Measurements from ENCODE around the gene LARP4B. TPM values are rescaled to one million over a fixed set of nuclear protein-coding genes. Genes with fewer than 3 reads are reported as not detected.

Gene LARP4B
- total and polyA plus RNA-seq, 2 experiments from 2014 or later = 18.3 to 52.3 TPM

GRCh38 chr10:792792-793100 is 138.8 kb downstream of the LARP4B start:
- Histone ChIP-seq H3K4me1 (ENCODE audit: insufficient read depth) (no peaks in the 10 kb centered on the region), H3K9me2 (ENCODE audit: insufficient read depth) (0 out of 2 replicates have a peak, but pooled peaks cover 8% of the 10 kb centered on the region), H3K4me2 (no peak overlapping the region), H3K4me3 (no peak overlapping the region), H3K36me3 (ENCODE audit: insufficient read depth) (no peaks in the 10 kb centered on the region), H2AFZ (no peak overlapping the region), H3K79me2 (replicated peaks; ENCODE audit: insufficient read depth) (no peaks in the 10 kb centered on the region), H3F3A (replicated peaks; ENCODE audit: low read depth) (no peaks in the 10 kb centered on the region), H3K27ac (ENCODE audit: low read depth) (no peak overlapping the region), H4K20me1 (replicated peaks; ENCODE audit: insufficient read depth) (no peaks in the 10 kb centered on the region), H3K27me3 (ENCODE audit: insufficient read depth) (no peaks in the 10 kb centered on the region)
- H3K4me1 Mint-ChIP-seq = peaks cover 4% of the 10 kb centered on the region; the same call in 2 of the 3 replicates
- peaks cover 19% of the 10 kb centered on the region for H3K36me3 Mint-ChIP-seq (ENCODE audit: low read depth)
- no peak for TF ChIP-seq CREB1 (CRISPR knock-in tag; IDR thresholded peaks at IDR 0.05; ENCODE audit: low read depth)
- TF ChIP-seq ETS1 (IDR thresholded peaks at IDR 0.05) = no peak
- TF ChIP-seq ZNF114 (CRISPR knock-in tag; IDR thresholded peaks at IDR 0.05) = no peak
- TF ChIP-seq STAT1 (IDR thresholded peaks at IDR 0.05; ENCODE audit: unreplicated experiment) = no peak
- no peak for TF ChIP-seq ZNF331 (CRISPR knock-in tag; IDR thresholded peaks at IDR 0.05; ENCODE audit: low read depth)
- no peak for TF ChIP-seq NANOG (IDR thresholded peaks at IDR 0.05; ENCODE audit: borderline replicate concordance)
- no peak for TF ChIP-seq POLR2AphosphoS5 (IDR thresholded peaks at IDR 0.05; ENCODE audit: low read depth)
- no peak for TF ChIP-seq EZH2phosphoT487 (IDR thresholded peaks at IDR 0.05; ENCODE audit: unreplicated experiment)
- H3K27ac Mint-ChIP-seq = no peak overlapping the region
- peaks cover 8% of the 10 kb centered on the region for H3K27me3 Mint-ChIP-seq (ENCODE audit: insufficient read depth, low read depth, poor library complexity)
- H3K9me3 Mint-ChIP-seq = peaks cover 26% of the 10 kb centered on the region
- no peak for ATAC-seq
- DNase-seq (ENCODE audit: low spot score) = no peak
- H3K4me3 Mint-ChIP-seq = no peak overlapping the region

- Histone ChIP-seq H3K4me1 (ENCODE audit: insufficient read depth) (no peaks in the 10 kb centered on the region), H3K9me2 (ENCODE audit: insufficient read depth) (0 out of 2 replicates have a peak, but pooled peaks cover 8% of the 10 kb centered on the region), H3K4me2 (no peak overlapping the region), H4K20me1 (replicated peaks; ENCODE audit: insufficient read depth) (no peaks in the 10 kb centered on the region), H3K27ac (ENCODE audit: low read depth) (no peak overlapping the region), H3K4me3 (no peak overlapping the region), H3F3A (replicated peaks; ENCODE audit: low read depth) (no peaks in the 10 kb centered on the region), H3K36me3 (ENCODE audit: insufficient read depth) (no peaks in the 10 kb centered on the region), H2AFZ (no peak overlapping the region), H3K79me2 (replicated peaks; ENCODE audit: insufficient read depth) (no peaks in the 10 kb centered on the region), H3K27me3 (ENCODE audit: insufficient read depth) (no peaks in the 10 kb centered on the region)
- peaks cover 4% of the 10 kb centered on the region; the same call in 2 of the 3 replicates for H3K4me1 Mint-ChIP-seq
- H3K9me3 Mint-ChIP-seq = peaks cover 21% of the 10 kb centered on the region
- no peak overlapping the region for H3K27ac Mint-ChIP-seq
- peaks cover 10% of the 10 kb centered on the region for H3K27me3 Mint-ChIP-seq (ENCODE audit: insufficient read depth, low read depth, poor library complexity)
- no peak overlapping the region for H3K4me3 Mint-ChIP-seq
- no peak for DNase-seq (ENCODE audit: low spot score)
- H3K36me3 Mint-ChIP-seq (ENCODE audit: low read depth) = peaks cover 14% of the 10 kb centered on the region
- no peak for ATAC-seq
- TF ChIP-seq REST (IDR thresholded peaks at IDR 0.05; ENCODE audit: unreplicated experiment) = no peak
- no peak for TF ChIP-seq EZH2 (IDR thresholded peaks at IDR 0.05; ENCODE audit: low read depth, unreplicated experiment)
- TF ChIP-seq ETS1 (IDR thresholded peaks at IDR 0.05) = no peak
- TF ChIP-seq STAT1 (IDR thresholded peaks at IDR 0.05; ENCODE audit: unreplicated experiment) = no peak
- no peak for TF ChIP-seq NANOG (IDR thresholded peaks at IDR 0.05; ENCODE audit: borderline replicate concordance)
- no peak for TF ChIP-seq POLR2AphosphoS5 (IDR thresholded peaks at IDR 0.05; ENCODE audit: low read depth)
- no peak for TF ChIP-seq EZH2phosphoT487 (IDR thresholded peaks at IDR 0.05; ENCODE audit: unreplicated experiment)
Observed at GRCh38 chr10:792083-792791, 139.3 kb downstream of the LARP4B start.
